ENCODE measurements around the gene ABCC4. TPM values are rescaled to one million over a fixed set of nuclear protein-coding genes. Genes with fewer than 3 reads are reported as not detected.

Gene ABCC4
- total RNA-seq, 2 donors from 2014 or later, result 2.8 to 12.2 TPM

DNA sequence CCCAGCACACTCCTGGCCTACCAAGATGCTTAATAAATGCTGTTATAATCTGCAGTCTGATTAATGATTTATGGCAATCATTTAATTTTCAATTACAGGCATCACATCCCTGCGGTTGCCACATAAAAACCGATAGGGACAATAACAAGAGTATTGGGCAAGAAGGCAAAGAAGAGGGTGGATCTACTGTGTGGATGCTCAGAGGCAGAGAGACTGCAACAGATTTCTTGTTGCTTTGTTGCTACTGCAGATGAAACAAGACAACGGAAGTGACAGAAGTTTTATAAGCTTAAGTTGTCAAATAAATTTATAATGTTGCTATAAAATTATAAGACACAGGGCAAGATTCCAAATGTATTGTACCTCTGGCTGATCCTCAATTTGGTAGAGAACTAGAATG lies 154.8 kb downstream of the ABCC4 start:
- no peaks in the 10 kb centered on the region for H3K4me1 ChIP-seq (ENCODE audit: control insufficient read depth in 1 of 2, low read depth in 2 of 2)
- no peaks in the 10 kb centered on the region for H3K36me3 ChIP-seq
- no peaks in the 10 kb centered on the region for H3K27me3 ChIP-seq (replicated peaks; ENCODE audit: insufficient read depth)
- DNase-seq (ENCODE audit: low spot score) (no peak), ATAC-seq (ENCODE audit: insufficient number of reproducible peaks, low FRiP score, low read depth) (no peak)
- H3K4me3 ChIP-seq, result no peak overlapping the region
- no peaks in the 10 kb centered on the region for H3K9me3 ChIP-seq
- H3K27ac ChIP-seq, result no peak overlapping the region
- TF ChIP-seq, protein P1, sequence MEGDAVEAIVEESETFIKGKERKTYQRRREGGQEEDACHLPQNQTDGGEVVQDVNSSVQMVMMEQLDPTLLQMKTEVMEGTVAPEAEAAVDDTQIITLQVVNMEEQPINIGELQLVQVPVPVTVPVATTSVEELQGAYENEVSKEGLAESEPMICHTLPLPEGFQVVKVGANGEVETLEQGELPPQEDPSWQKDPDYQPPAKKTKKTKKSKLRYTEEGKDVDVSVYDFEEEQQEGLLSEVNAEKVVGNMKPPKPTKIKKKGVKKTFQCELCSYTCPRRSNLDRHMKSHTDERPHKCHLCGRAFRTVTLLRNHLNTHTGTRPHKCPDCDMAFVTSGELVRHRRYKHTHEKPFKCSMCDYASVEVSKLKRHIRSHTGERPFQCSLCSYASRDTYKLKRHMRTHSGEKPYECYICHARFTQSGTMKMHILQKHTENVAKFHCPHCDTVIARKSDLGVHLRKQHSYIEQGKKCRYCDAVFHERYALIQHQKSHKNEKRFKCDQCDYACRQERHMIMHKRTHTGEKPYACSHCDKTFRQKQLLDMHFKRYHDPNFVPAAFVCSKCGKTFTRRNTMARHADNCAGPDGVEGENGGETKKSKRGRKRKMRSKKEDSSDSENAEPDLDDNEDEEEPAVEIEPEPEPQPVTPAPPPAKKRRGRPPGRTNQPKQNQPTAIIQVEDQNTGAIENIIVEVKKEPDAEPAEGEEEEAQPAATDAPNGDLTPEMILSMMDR (IDR thresholded peaks at IDR 0.05), result no peak

- DNase-seq (ENCODE audit: low spot score) (no peak), ATAC-seq (ENCODE audit: insufficient number of reproducible peaks, low FRiP score, low read depth) (no peak)
- no peaks in the 10 kb centered on the region for H3K36me3 ChIP-seq
- no peaks in the 10 kb centered on the region for H3K4me1 ChIP-seq (ENCODE audit: control insufficient read depth in 1 of 2, low read depth in 2 of 2)
- H3K27ac ChIP-seq, result no peak overlapping the region
- TF ChIP-seq, protein P1 (IDR thresholded peaks at IDR 0.05), result no peak
- no peak overlapping the region for H3K4me3 ChIP-seq
- H3K9me3 ChIP-seq, result no peaks in the 10 kb centered on the region
- H3K27me3 ChIP-seq (replicated peaks; ENCODE audit: insufficient read depth), result no peaks in the 10 kb centered on the region
Measured at GRCh38 chr13:95145587-95145986, 155.7 kb downstream of the ABCC4 start.

DNA sequence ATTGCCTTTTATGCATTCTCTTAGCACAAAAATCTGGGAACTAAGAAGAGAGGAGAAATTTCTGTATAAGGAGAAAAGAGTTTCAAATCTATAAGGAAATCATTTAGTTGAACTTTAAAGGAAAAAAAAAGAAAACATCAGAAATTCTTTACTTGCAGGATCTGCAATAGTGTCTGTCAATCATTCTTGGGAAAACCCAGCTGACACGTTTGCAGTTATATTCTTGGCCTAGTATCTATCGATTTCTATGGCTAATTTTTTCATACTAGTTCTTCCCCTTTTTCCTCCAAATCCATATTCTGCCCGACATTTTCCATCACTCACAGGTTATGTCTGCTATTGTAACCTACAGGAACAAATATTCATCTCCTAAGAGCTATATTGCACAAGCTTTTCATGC lies 160.7 kb downstream of the ABCC4 start:
- Histone ChIP-seq H3K36me3 (no peaks in the 10 kb centered on the region), H3K27ac (no peak overlapping the region), H3K27me3 (replicated peaks; ENCODE audit: insufficient read depth) (no peaks in the 10 kb centered on the region), H3K4me1 (ENCODE audit: control insufficient read depth in 1 of 2, low read depth in 2 of 2) (no peaks in the 10 kb centered on the region), H3K9me3 (no peaks in the 10 kb centered on the region), H3K4me3 (no peak overlapping the region)
- DNase-seq (ENCODE audit: low spot score) (no peak), ATAC-seq (ENCODE audit: insufficient number of reproducible peaks, low FRiP score, low read depth) (no peak)
- TF ChIP-seq, protein P1 (IDR thresholded peaks at IDR 0.05), result no peak

DNA sequence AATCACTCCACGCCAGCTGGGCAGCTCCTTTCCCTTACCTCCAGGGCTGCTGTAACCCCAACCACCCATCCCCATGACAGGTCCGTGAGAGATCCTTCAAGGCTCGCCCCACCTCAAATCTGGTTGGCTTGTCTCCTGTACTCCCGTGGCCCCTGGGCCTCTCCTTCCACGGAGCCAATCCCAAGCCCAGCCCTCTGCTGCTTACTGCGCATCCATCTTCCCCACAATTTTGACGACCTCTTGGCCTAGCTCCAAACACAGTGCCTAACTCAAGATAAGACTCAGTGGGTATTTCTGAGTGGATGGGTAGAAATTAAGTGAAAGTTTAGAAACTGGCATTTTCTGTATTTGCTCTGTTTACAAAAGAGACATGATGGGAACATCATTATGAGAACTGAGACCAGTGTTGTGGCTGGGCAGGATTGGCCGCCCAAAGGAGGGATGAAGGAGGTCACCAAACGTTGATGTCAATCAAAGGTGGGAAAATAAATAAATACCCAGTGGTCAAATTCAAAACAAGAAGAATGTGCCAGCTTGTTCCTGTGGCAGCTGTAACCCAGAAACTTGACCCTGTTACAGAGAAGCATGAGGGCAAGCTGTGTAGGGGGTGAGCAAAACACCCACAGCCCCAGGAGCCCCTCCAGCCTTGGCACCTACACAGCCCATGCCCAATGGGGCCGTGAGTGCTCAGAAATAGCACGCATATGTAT lies 162.2 kb downstream of the ABCC4 start:
- ATAC-seq (ENCODE audit: insufficient number of reproducible peaks, low FRiP score, low read depth) (no peak), DNase-seq (ENCODE audit: low spot score) (no peak)
- TF ChIP-seq, protein P1 (IDR thresholded peaks at IDR 0.05), result no peak
- H3K36me3 ChIP-seq, result no peaks in the 10 kb centered on the region
- H3K4me3 ChIP-seq, result no peak overlapping the region
- H3K9me3 ChIP-seq, result no peaks in the 10 kb centered on the region
- H3K27me3 ChIP-seq (replicated peaks; ENCODE audit: insufficient read depth), result no peaks in the 10 kb centered on the region
- H3K4me1 ChIP-seq (ENCODE audit: control insufficient read depth in 1 of 2, low read depth in 2 of 2), result no peaks in the 10 kb centered on the region
- no peak overlapping the region for H3K27ac ChIP-seq

DNA sequence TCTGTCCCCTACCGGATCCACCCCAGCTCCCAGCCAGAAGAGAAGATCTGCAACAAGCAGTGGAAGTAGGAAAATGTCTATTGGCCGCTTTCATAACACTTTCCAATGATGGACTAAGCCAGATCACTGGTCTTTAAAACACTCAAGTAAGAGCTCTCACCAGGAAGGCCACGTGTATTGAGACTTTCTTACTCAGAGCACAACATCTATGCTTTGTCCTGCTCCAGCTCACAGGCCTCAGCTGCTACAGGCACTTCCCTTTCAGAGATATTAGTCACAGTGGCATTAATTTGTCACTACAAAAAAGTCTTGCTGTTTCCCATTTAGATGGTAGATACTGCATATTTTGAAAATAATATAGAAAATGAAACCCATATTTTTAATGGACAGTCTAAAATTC lies 164.2 kb downstream of the ABCC4 start:
- Histone ChIP-seq H3K27ac (no peak overlapping the region), H3K4me1 (ENCODE audit: control insufficient read depth in 1 of 2, low read depth in 2 of 2) (no peaks in the 10 kb centered on the region), H3K9me3 (no peaks in the 10 kb centered on the region), H3K27me3 (replicated peaks; ENCODE audit: insufficient read depth) (no peaks in the 10 kb centered on the region), H3K36me3 (no peaks in the 10 kb centered on the region), H3K4me3 (no peak overlapping the region)
- TF ChIP-seq, protein P1 (IDR thresholded peaks at IDR 0.05), result no peak
- ATAC-seq (ENCODE audit: insufficient number of reproducible peaks, low FRiP score, low read depth) (no peak), DNase-seq (ENCODE audit: low spot score) (no peak)

Measured in thoracic aorta (tissue), 2 donors.